ENCODE measurements around the gene LTC4S.

Gene LTC4S

DNA sequence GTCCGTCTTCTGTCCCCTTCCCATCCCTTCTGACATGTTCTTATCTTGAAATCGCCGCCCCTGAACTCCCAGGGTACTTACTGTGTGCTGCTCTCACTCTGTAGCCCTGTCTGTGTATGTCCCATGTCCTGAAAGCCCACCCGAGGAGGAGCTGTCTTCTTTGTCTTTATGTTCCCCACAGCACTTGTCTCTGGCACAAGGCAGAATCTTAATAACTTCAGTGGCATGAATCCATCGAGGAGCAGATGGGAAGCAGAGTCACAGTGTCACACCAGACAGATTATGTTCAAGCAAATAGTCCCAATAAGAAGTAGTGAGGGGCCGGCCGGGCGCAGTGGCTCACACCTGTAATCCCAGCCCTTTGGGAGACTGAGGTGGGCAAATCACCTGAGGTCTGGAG is 29.7 kb upstream of the LTC4S start:
- Mint-ChIP-seq H3K9me3 (no peaks in the 10 kb centered on the region), H3K27me3 (no peaks in the 10 kb centered on the region), H3K36me3 (ENCODE audit: low read depth) (peaks cover 35% of the 10 kb centered on the region), H3K27ac (peak overlapping the region; percentile 79), H3K4me3 (no peak overlapping the region), H3K4me1 (ENCODE audit: low read depth) (peaks cover 92% of the 10 kb centered on the region)
- intact Hi-C loops (cut with micrococcal nuclease) = loop anchor here (5.0 kb wide), 1 partner anchor 33 kb away; no protein-coding TSS in a partner anchor

DNA sequence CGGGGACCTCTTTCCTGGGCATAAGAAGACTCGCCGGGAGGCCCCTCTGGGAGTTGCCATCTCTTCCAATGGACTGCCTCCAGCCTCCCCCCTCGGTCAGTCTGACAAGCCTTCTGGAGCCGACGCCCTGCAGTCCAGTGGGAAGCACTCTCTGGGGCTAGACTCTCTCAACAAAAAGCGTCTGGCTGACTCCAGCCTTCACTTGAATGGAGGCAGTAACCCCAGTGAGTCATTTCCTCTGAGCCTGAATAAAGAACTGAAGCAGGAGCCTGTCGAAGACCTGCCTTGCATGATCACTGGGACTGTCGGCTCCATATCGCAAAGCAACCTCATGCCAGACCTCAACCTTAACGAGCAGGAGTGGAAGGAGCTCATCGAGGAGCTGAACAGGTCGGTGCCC is 28.4 kb upstream of the LTC4S start:
- Mint-ChIP-seq H3K27me3 (no peaks in the 10 kb centered on the region), H3K4me1 (ENCODE audit: low read depth) (peaks cover 92% of the 10 kb centered on the region), H3K36me3 (ENCODE audit: low read depth) (peaks cover 48% of the 10 kb centered on the region), H3K9me3 (no peaks in the 10 kb centered on the region), H3K27ac (peak overlapping the region; percentile 79), H3K4me3 (peak overlapping the region; percentile 1)
- intact Hi-C loops (cut with micrococcal nuclease) = no loop called here

DNA sequence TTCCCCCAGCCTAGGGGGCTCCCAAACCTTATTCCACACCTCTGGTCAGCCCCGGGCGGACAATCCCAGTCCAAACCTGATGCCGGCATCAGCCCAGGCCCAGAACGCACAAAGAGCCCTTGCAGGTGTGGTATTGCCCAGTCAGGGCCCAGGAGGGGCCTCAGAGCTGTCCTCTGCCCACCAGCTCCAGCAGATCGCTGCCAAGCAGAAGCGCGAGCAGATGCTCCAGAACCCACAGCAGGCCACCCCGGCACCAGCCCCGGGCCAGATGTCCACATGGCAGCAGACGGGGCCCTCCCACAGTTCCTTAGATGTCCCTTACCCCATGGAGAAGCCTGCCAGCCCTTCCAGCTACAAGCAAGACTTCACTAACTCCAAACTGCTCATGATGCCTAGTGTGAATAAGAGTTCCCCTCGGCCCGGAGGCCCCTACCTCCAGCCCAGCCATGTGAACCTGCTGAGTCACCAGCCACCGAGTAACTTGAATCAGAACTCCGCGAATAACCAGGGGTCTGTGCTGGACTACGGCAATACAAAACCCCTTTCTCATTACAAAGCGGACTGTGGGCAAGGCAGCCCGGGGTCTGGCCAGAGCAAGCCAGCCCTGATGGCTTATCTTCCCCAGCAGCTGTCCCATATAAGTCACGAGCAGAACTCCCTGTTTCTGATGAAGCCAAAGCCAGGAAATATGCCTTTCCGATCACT is 27.6 kb upstream of the LTC4S start:
- H3K27ac Mint-ChIP-seq = peak overlapping the region; percentile 79
- no peaks in the 10 kb centered on the region for H3K27me3 Mint-ChIP-seq
- peak overlapping the region; percentile 49 for H3K4me3 Mint-ChIP-seq
- no peaks in the 10 kb centered on the region for H3K9me3 Mint-ChIP-seq
- peaks cover 95% of the 10 kb centered on the region for H3K4me1 Mint-ChIP-seq (ENCODE audit: low read depth)
- intact Hi-C loops (cut with micrococcal nuclease) = no loop called here
- H3K36me3 Mint-ChIP-seq (ENCODE audit: low read depth) = peaks cover 56% of the 10 kb centered on the region

DNA sequence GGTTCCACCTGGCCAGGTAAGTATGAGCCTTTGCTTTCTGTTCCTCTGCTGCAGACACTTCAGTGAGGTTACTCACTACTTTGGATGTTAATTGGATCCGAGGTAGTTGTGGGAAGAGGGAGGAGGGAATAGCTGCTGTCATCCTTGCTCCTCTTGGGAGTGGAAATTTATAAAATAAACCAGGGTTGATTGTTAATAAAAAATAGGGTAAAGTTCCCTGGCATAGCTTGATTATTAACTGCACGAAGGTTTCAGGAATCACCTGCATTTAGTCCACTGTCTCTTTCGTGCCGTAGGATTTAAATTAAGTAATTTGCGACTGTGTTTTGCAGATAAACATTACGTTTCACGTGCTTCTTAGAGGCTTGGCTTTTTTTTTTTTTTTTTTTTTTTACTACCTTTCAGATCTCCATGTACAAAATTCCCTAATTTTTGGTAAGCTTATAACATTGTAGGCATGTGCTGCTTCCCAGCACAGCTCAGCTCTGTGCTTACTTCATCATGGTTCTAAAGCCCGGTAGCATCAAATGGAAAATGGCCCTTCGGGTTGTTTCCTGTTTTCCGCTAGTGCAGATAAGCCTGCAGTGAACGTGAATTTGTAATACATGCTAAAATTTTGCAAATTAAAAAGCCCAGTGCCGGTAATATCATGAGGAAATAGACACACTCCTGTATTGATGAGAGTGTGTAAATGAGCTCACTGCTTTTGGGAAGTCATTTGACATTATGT is 26.9 kb upstream of the LTC4S start:
- Mint-ChIP-seq H3K36me3 (ENCODE audit: low read depth) (peaks cover 63% of the 10 kb centered on the region), H3K9me3 (no peaks in the 10 kb centered on the region), H3K27me3 (no peaks in the 10 kb centered on the region), H3K4me1 (ENCODE audit: low read depth) (peaks cover 98% of the 10 kb centered on the region), H3K4me3 (no peak overlapping the region), H3K27ac (peak overlapping the region; percentile 79)
- intact Hi-C loops (cut with micrococcal nuclease) = no loop called here

DNA sequence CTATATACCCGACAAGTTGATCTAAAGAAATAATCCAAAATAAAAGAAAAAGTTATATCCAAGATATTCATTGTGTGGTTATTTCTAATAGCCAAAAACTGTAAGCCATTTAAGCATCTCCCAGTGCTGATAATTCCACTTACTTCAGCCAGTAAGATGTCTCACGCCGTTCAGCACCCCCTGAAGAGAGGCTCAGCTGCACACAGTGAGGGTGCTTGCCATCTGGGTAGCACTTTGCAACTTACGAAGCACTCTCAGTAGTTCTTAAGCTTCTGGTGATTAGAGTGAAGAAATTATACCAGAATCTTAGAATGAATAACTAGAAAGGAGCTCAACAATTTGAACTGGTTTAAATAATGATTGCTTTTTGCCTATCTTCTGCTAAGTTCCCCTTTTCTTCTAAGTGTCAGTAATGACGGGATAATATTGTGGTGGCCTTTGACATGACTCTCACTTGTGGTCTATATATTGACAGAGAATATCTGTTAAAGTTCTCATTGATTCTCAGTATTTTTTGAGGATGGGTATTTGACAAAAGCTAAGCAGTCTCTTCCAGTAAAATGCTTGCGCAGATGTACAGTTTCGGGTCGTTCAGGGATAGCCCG is 26.2 kb upstream of the LTC4S start:
- peaks cover 98% of the 10 kb centered on the region for H3K4me1 Mint-ChIP-seq (ENCODE audit: low read depth)
- peaks cover 70% of the 10 kb centered on the region for H3K36me3 Mint-ChIP-seq (ENCODE audit: low read depth)
- no peak overlapping the region for H3K27ac Mint-ChIP-seq
- intact Hi-C loops (cut with micrococcal nuclease) = no loop called here
- H3K4me3 Mint-ChIP-seq = no peak overlapping the region
- H3K27me3 Mint-ChIP-seq = no peaks in the 10 kb centered on the region
- no peaks in the 10 kb centered on the region for H3K9me3 Mint-ChIP-seq

DNA sequence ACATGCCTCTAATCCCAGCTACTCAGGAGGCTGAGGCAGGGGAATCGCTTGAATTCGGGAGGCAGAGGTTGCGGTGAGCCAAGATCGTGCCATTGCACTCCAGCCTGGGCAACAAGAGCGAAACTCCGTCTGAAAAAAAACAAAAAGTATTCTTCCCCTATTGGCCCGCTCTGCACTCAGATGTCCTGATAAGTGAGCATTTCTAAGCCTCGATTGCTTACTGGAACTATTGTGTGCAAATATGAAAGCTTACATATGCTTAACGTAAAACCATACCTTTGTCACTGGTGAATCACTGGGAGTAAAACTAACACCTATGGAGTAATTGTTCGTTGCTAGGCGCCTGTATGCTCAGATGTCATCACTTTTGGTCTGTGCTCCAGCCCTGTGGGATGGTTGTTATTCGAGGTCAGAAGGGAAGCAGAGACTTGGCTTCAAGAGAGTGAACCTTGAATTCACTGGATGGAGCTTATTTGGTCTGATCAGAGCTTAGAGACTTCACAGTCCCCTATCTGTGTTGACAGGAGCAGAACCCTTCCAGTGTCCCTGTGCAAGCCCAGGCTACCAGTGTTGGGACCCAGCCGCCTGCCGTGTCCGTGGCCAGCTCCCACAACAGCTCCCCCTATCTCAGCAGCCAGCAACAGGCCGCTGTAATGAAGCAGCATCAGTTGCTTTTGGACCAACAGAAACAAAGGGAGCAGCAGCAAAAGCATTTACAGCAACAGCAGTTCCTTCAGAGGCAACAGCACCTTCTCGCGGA is 25.3 kb upstream of the LTC4S start:
- no peaks in the 10 kb centered on the region for H3K27me3 Mint-ChIP-seq
- H3K27ac Mint-ChIP-seq = peak overlapping the region; percentile 45
- H3K36me3 Mint-ChIP-seq (ENCODE audit: low read depth) = peaks cover 79% of the 10 kb centered on the region
- H3K4me3 Mint-ChIP-seq = no peak overlapping the region
- intact Hi-C loops (cut with micrococcal nuclease) = no loop called here
- H3K4me1 Mint-ChIP-seq (ENCODE audit: low read depth) = peaks cover 99% of the 10 kb centered on the region
- no peaks in the 10 kb centered on the region for H3K9me3 Mint-ChIP-seq

DNA sequence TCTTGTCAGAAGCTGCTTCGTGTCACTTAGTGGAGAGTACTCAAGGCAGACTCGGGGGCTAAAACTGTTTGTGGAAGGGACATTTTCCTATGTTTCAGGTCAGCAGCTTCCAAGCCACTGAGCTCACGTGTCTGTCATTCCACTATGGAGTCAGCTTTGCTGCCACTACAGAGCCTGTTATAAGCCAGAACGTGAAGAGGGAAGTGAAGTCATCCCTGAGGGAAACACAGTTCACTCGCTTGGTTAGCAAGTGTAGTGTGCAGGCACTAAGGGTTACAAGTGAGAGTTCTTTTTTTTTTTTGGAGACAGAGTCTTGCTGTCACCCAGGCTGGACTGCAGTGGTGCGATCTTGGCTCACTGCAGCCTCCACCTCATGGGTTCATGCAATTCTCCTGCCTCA is 24.5 kb upstream of the LTC4S start:
- Mint-ChIP-seq H3K9me3 (no peaks in the 10 kb centered on the region), H3K4me3 (no peak overlapping the region), H3K36me3 (ENCODE audit: low read depth) (peaks cover 87% of the 10 kb centered on the region), H3K27ac (peak overlapping the region; percentile 45), H3K27me3 (no peaks in the 10 kb centered on the region), H3K4me1 (ENCODE audit: low read depth) (peaks cover 99% of the 10 kb centered on the region)
- intact Hi-C loops (cut with micrococcal nuclease) = no loop called here

DNA sequence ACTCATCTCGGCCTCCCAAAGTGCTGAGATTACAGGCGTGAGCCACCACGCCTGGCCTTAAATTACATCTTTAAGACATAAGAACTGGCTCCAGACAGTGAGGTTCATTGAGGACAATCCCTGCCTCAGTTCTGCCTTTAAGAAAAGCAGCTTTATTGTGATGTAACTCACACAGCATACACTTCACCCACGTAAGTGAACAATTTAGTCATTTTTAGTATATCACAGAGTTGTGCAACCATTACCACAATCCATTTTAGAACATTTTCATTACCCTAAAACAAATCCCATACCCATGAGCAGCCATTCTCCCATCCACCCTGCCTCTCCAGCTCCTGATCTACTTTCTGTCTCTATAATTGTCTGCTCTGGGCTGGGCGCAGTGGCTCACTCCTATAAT is 24.0 kb upstream of the LTC4S start:
- Mint-ChIP-seq H3K36me3 (ENCODE audit: low read depth) (peaks cover 92% of the 10 kb centered on the region), H3K27ac (peak overlapping the region; percentile 45), H3K4me3 (no peak overlapping the region), H3K4me1 (ENCODE audit: low read depth) (peaks cover 99% of the 10 kb centered on the region), H3K27me3 (no peaks in the 10 kb centered on the region), H3K9me3 (no peaks in the 10 kb centered on the region)
- intact Hi-C loops (cut with micrococcal nuclease) = no loop called here

DNA sequence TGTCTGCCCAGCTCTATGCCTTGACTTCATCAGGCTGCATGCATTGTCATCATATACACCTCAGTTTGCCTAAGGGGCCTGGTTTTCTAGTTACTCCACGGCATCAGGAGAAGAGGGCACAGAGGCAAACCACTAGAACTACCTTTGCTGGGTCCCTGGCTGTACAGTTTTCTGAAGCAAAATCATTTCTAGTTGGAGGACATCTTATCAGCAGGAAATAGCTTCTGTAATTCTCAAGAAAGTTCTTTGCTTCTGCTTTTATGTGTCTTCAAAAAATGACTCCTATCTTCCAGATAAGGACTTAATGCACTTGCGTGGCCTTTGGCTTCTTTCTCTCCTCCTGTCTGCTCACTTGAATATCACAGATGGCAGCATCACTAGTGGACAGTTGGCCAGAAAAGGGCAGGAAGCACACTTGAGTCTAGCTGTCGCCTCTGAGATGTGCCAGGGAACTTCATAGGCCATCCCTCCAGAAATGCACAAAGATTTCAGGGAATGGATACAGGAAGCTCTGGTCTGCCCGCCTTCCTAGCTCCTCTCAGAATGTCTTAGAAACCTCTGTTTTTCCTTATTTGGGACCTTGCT is 22.4 kb upstream of the LTC4S start:
- H3K27ac Mint-ChIP-seq = peak overlapping the region; percentile 55
- H3K9me3 Mint-ChIP-seq = no peaks in the 10 kb centered on the region
- H3K4me1 Mint-ChIP-seq (ENCODE audit: low read depth) = peaks cover 99% of the 10 kb centered on the region
- no peak overlapping the region for H3K4me3 Mint-ChIP-seq
- H3K36me3 Mint-ChIP-seq (ENCODE audit: low read depth) = peaks cover 89% of the 10 kb centered on the region
- no peaks in the 10 kb centered on the region for H3K27me3 Mint-ChIP-seq
- intact Hi-C loops (cut with micrococcal nuclease) = no loop called here

DNA sequence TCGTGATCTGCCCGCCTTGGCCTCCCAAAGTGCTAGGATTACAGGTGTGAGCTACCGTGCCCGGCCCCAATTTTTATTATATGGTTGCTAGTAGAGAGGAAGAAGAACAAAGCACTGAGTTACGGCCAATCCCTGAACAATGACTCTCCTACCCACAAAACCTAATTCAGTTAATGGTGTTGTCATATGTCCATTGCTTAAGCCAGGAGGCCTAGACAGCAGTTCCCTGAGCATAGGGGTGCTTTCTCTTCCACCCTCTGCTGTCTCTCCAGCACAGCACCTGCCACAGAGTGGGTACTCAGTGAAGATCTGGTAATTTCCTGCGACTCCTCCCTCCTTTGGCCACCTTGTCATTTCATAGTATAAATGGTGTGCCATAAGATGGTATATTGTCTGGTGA is 21.4 kb upstream of the LTC4S start:
- no peaks in the 10 kb centered on the region for H3K27me3 Mint-ChIP-seq
- no peaks in the 10 kb centered on the region for H3K9me3 Mint-ChIP-seq

DNA sequence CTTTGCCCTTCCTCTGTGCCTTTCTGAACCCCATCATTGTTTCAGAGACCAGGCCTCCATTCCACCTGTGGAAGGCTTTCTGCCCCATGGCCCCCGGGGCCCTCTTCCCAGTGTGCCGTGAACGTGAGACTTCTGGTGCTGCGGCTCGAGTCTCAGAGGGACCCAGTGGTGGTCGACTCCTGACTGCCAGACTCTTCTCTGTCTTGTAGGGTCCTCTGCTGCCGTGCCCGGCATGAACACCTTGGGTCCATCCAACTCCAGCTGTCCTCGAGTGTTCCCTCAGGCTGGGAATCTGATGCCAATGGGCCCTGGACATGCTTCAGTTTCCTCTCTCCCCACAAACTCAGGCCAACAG is 20.1 kb upstream of the LTC4S start:
- Mint-ChIP-seq H3K36me3 (ENCODE audit: low read depth) (peaks cover 80% of the 10 kb centered on the region), H3K27ac (peak overlapping the region; percentile 55), H3K9me3 (no peaks in the 10 kb centered on the region), H3K4me3 (no peak overlapping the region), H3K4me1 (ENCODE audit: low read depth) (peaks cover 99% of the 10 kb centered on the region), H3K27me3 (no peaks in the 10 kb centered on the region)
- intact Hi-C loops (cut with micrococcal nuclease) = no loop called here

More for the DNA sequence above, 21.4 kb upstream of the LTC4S start:
- no peak overlapping the region for H3K4me3 Mint-ChIP-seq
- peak overlapping the region; percentile 55 for H3K27ac Mint-ChIP-seq
- H3K36me3 Mint-ChIP-seq (ENCODE audit: low read depth) = peaks cover 83% of the 10 kb centered on the region
- intact Hi-C loops (cut with micrococcal nuclease) = no loop called here
- H3K4me1 Mint-ChIP-seq (ENCODE audit: low read depth) = peaks cover 98% of the 10 kb centered on the region

DNA sequence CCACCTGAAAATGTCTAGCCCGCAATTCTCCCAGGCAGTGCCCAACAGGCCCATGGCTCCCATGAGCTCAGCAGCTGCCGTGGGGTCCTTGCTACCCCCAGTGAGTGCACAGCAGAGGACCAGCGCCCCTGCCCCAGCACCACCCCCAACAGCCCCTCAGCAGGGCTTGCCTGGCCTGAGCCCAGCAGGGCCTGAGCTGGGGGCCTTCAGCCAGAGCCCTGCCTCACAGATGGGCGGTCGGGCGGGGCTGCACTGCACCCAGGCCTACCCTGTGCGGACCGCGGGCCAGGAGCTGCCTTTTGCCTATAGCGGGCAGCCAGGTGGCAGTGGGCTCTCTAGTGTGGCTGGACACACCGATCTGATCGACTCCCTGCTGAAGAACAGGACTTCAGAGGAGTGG is 19.3 kb upstream of the LTC4S start:
- intact Hi-C loops (cut with micrococcal nuclease) = no loop called here
- H3K4me3 Mint-ChIP-seq = no peak overlapping the region
- H3K4me1 Mint-ChIP-seq (ENCODE audit: low read depth) = peaks cover 99% of the 10 kb centered on the region
- no peak overlapping the region for H3K27ac Mint-ChIP-seq
- H3K27me3 Mint-ChIP-seq = no peaks in the 10 kb centered on the region
- H3K9me3 Mint-ChIP-seq = no peaks in the 10 kb centered on the region
- H3K36me3 Mint-ChIP-seq (ENCODE audit: low read depth) = peaks cover 77% of the 10 kb centered on the region

DNA sequence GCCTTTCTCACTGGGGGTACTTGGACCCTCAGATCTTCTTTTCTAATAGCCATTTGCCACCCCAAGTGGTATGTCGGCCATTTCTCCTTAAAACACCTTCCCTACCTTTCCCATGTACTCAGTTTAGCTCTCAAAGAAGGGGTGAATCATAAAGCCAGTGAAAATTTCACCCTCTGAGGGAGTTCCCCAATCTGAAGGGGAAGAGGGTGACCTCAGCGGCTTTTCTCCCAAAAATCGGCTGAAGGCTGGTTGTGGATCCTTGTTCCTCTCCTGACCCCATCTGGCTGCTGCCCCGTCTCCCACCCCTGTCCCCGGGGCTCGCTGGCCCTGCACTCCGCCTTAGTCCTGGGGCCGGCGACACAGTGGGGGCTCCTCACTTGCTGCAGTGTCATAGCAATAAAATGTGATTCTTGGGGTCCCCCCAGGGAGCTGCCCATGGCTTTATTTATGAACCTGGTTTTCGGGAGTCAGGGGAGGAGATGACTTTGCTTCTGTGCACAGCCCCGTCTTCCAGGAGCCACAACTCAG is 17.3 kb upstream of the LTC4S start:
- H3K4me3 Mint-ChIP-seq = peak overlapping the region; percentile 44
- intact Hi-C loops (cut with micrococcal nuclease) = loop anchor here (2.0 kb wide), 2 partner anchors 14 to 16 kb away; partner anchors contain the start of gene LTC4S
- no peaks in the 10 kb centered on the region for H3K27me3 Mint-ChIP-seq
- no peaks in the 10 kb centered on the region for H3K9me3 Mint-ChIP-seq
- H3K27ac Mint-ChIP-seq = peak overlapping the region; percentile 89
- H3K36me3 Mint-ChIP-seq (ENCODE audit: low read depth) = peaks cover 74% of the 10 kb centered on the region
- H3K4me1 Mint-ChIP-seq (ENCODE audit: low read depth) = peaks cover 98% of the 10 kb centered on the region

Measured in dendritic cell treated with granulocyte-macrophage colony-stimulating factor and Interleukin-4, amounts not matched to agents 40 ng/mL and 50 ng/mL, for 4 days (primary cell).